HepG2 (cell line): ENCODE results near the gene FAP.

ENCODE experiments used
- GZF1 ChIP-seq: sonication (generic); formaldehyde crosslinking; IDR thresholded peaks from 2 replicates; pipeline ENCODE4 v1.5.1; 2020; ENCODE audit warnings: mild to moderate bottlenecking, missing genetic modification reagents
- NFATC3 ChIP-seq: sonication (generic); formaldehyde crosslinking; IDR thresholded peaks from 2 replicates; pipeline ENCODE4 v1.5.1; 2020; ENCODE audit warnings: mild to moderate bottlenecking, missing genetic modification reagents
- SMC3 ChIP-seq: IDR thresholded peaks from 2 replicates; pipeline ENCODE4 v1.6.1; 2011; ENCODE audit warnings: low read length, improper control_type of control experiment
- SRSF1 ChIP-seq: fragments of 200-400 bp; formaldehyde crosslinking; optimal IDR thresholded peaks from 2 replicates; pipeline ENCODE3; 2017; ENCODE audit warnings: mild to moderate bottlenecking, low read depth, low read length, moderate library complexity
- YEATS4 ChIP-seq: sonication (generic); formaldehyde crosslinking; IDR thresholded peaks from 2 replicates; pipeline ENCODE4 v1.4.0; 2020; ENCODE audit warnings: missing genetic modification reagents, borderline replicate concordance
- ZNF513 ChIP-seq: sonication (generic); formaldehyde crosslinking; conservative IDR thresholded peaks from 2 replicates; pipeline ENCODE4 v1.5.0; 2020; ENCODE audit warnings: missing genetic modification reagents
- TF ChIP-seq, protein P1 (sequence below): sonication (generic); formaldehyde crosslinking; IDR thresholded peaks from 2 replicates; pipeline ENCODE4 v1.5.0; 2020; ENCODE audit warnings: mild to moderate bottlenecking, missing genetic modification reagents, moderate library complexity

DNA sequence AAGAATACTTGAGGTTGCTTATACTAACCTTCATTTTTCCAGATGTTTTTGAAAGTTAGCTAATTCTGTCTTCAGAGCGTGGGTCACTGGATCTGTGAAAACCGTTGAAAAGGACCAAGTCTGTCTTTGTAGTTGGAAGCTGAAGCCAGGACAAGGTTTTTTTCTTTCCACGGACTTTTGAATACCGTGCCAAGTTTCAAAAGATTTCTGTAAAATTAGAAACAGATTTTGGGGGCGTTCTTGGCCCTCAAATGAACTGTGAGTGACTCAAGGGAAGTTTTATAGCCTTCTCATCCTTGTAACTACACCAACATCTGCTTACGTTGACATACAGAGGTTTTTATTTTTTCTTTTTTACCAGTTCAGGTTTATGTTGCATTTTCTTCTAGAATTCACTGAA is at the start of gene FAP:
- TF ChIP-seq YEATS4 (CRISPR knock-in tag) (no peak), SMC3 (no peak), GZF1 (CRISPR knock-in tag) (no peak), NFATC3 (no peak), SRSF1 (no peak), ZNF513 (no peak)
- TF ChIP-seq, protein P1, sequence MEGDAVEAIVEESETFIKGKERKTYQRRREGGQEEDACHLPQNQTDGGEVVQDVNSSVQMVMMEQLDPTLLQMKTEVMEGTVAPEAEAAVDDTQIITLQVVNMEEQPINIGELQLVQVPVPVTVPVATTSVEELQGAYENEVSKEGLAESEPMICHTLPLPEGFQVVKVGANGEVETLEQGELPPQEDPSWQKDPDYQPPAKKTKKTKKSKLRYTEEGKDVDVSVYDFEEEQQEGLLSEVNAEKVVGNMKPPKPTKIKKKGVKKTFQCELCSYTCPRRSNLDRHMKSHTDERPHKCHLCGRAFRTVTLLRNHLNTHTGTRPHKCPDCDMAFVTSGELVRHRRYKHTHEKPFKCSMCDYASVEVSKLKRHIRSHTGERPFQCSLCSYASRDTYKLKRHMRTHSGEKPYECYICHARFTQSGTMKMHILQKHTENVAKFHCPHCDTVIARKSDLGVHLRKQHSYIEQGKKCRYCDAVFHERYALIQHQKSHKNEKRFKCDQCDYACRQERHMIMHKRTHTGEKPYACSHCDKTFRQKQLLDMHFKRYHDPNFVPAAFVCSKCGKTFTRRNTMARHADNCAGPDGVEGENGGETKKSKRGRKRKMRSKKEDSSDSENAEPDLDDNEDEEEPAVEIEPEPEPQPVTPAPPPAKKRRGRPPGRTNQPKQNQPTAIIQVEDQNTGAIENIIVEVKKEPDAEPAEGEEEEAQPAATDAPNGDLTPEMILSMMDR, result no peak
